ENCODE measurements around the gene PMAIP1. TPM values are rescaled to one million over a fixed set of nuclear protein-coding genes. Genes with fewer than 3 reads are reported as not detected.

The PMAIP1 gene
- total RNA-seq, 6 experiments from 2014 or later, result 4.6 to 10.1 (median 5.9) TPM

GRCh38 chr18:59906203-59906602 lies 6.4 kb downstream of the PMAIP1 start:
- H3K4me1 Mint-ChIP-seq (ENCODE audit: low read depth), result peaks cover 84% of the 10 kb centered on the region
- no peak for DNase-seq
- H3K9me3 Mint-ChIP-seq, result no peaks in the 10 kb centered on the region
- H3K27ac Mint-ChIP-seq, result no peak overlapping the region
- no peaks in the 10 kb centered on the region; the same call in 1 of the 2 replicates for H3K27me3 Mint-ChIP-seq (ENCODE audit: insufficient read depth)
- no peak for TF ChIP-seq CTCF (IDR thresholded peaks at IDR 0.05)
- peaks cover 12% of the 10 kb centered on the region; the same call in 1 of the 2 replicates for H3K36me3 Mint-ChIP-seq (ENCODE audit: low read depth)
- H3K4me3 Mint-ChIP-seq, result no peak overlapping the region

DNA sequence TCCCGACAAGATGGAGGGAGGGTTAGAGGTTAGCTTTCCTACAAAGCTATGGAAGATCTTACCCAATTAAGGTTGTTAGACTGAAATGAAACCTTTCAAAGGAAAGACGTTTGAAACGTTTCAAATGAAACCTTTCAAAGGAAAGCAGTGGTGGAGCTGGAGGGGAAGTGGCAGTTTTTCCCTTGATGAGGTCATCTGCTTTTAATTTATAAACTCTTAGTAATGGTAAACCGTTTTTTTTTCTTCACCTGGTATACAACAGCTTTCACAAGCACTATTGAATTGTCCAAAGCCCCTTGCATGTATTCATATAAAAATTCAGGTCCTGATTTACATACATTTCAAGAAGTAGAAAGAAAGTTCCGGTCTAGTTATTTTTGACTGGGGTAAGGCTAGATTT lies 7.4 kb downstream of the PMAIP1 start:
- Mint-ChIP-seq H3K9me3 (no peaks in the 10 kb centered on the region), H3K4me1 (ENCODE audit: low read depth) (peaks cover 84% of the 10 kb centered on the region)
- DNase-seq, result no peak

GRCh38 chr18:59907660-59908059 lies 7.9 kb downstream of the PMAIP1 start:
- Mint-ChIP-seq H3K9me3 (no peaks in the 10 kb centered on the region), H3K27me3 (ENCODE audit: insufficient read depth) (no peaks in the 10 kb centered on the region; the same call in 1 of the 2 replicates), H3K27ac (no peak overlapping the region), H3K4me1 (ENCODE audit: low read depth) (peaks cover 83% of the 10 kb centered on the region), H3K36me3 (ENCODE audit: low read depth) (peaks cover 7% of the 10 kb centered on the region; the same call in 1 of the 2 replicates), H3K4me3 (no peak overlapping the region)
- no peak for TF ChIP-seq CTCF (IDR thresholded peaks at IDR 0.05)
- no peak for DNase-seq

More for the DNA sequence above, 7.4 kb downstream of the PMAIP1 start:
- no peak for TF ChIP-seq CTCF (IDR thresholded peaks at IDR 0.05)
- Mint-ChIP-seq H3K36me3 (ENCODE audit: low read depth) (peaks cover 12% of the 10 kb centered on the region; the same call in 1 of the 2 replicates), H3K27me3 (ENCODE audit: insufficient read depth) (no peaks in the 10 kb centered on the region; the same call in 1 of the 2 replicates), H3K4me3 (no peak overlapping the region), H3K27ac (peak overlapping the region; percentile 59; the same call in 1 of the 2 replicates)

- peak overlapping the region; percentile 27 for H3K27ac Mint-ChIP-seq
- no peaks in the 10 kb centered on the region for H3K9me3 Mint-ChIP-seq
- no peaks in the 10 kb centered on the region; the same call in 1 of the 2 replicates for H3K27me3 Mint-ChIP-seq (ENCODE audit: insufficient read depth)
- peaks cover 77% of the 10 kb centered on the region for H3K4me1 Mint-ChIP-seq (ENCODE audit: low read depth)
- TF ChIP-seq CTCF (IDR thresholded peaks at IDR 0.05), result no peak
- H3K4me3 Mint-ChIP-seq, result peak overlapping the region; percentile 45; the same call in 1 of the 2 replicates
- DNase-seq, result no peak
- no peaks in the 10 kb centered on the region; the same call in 1 of the 2 replicates for H3K36me3 Mint-ChIP-seq (ENCODE audit: low read depth)
Measured at GRCh38 chr18:59908799-59909198, 9.0 kb downstream of the PMAIP1 start.

GRCh38 chr18:59909289-59910036 lies 9.7 kb downstream of the PMAIP1 start:
- peak overlapping the region; percentile 45 for H3K4me3 Mint-ChIP-seq
- no peak for DNase-seq
- H3K36me3 Mint-ChIP-seq (ENCODE audit: low read depth), result no peaks in the 10 kb centered on the region; the same call in 1 of the 2 replicates
- TF ChIP-seq CTCF (IDR thresholded peaks at IDR 0.05), result no peak
- H3K9me3 Mint-ChIP-seq, result no peaks in the 10 kb centered on the region
- H3K4me1 Mint-ChIP-seq (ENCODE audit: low read depth), result peaks cover 77% of the 10 kb centered on the region
- H3K27me3 Mint-ChIP-seq (ENCODE audit: insufficient read depth), result no peaks in the 10 kb centered on the region; the same call in 1 of the 2 replicates
- peak overlapping the region; percentile 27 for H3K27ac Mint-ChIP-seq
